BE2C (cell line): ENCODE measurements around the gene GNAI3.
A peak's percentile ranks its signal among the peaks of the same experiment; 100 is the strongest.

Experiments
- DNase-seq: peaks from one replicate; pipeline ENCODE4 v3.0.0-alpha.2; 2020
- H3K27me3 ChIP-seq: fragments of 250-450 bp; sonication (Bioruptor Pico); 2 replicates; pipeline ENCODE4 v1.5.1; 2020; ENCODE audit warnings: mild to moderate bottlenecking
- H3K36me3 ChIP-seq: fragments of 250-450 bp; sonication (Bioruptor Pico); 2 replicates; pipeline ENCODE4 v1.5.1; 2020; ENCODE audit warnings: mild to moderate bottlenecking
- H3K4me1 ChIP-seq: fragments of 250-450 bp; sonication (Bioruptor Pico); 2 replicates; pipeline ENCODE4 v1.5.1; 2020
- H3K4me3 ChIP-seq: 2 replicates; pipeline ENCODE4 v1.5.1; 2011; ENCODE audit warnings: low read depth, low read length
- H3K9me3 ChIP-seq: fragments of 250-450 bp; sonication (Bioruptor Pico); 2 replicates; pipeline ENCODE4 v1.5.1; 2020
- TF ChIP-seq, protein P1 (sequence below): IDR thresholded peaks from 2 replicates; pipeline ENCODE4 v1.5.1; 2012; ENCODE audit warnings: mild to moderate bottlenecking, low read depth, low read length

The GNAI3 gene

DNA sequence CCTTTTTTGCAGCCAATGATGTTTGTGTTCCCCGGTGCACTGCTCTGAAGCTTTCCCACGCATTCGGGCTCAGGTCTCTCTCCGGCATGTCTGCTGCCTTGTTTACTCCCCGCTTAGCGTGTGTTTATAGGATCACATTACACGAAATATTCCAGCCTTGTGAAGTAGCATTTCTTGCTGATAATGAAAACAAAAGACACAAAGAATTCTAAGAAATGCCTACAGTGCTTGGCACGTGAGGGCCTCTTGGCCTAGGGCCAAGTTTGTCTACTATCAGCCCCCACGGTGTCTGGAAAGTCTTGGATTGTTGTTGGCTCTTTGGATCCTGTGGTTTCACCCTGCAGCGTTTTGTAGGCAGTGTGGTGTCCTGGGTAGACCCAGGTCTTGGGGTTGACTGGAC is 96.3 kb downstream of the GNAI3 start:
- H3K4me1 ChIP-seq = peaks cover 9% of the 10 kb centered on the region
- no peak for DNase-seq
- no peaks in the 10 kb centered on the region for H3K9me3 ChIP-seq
- TF ChIP-seq, protein P1, sequence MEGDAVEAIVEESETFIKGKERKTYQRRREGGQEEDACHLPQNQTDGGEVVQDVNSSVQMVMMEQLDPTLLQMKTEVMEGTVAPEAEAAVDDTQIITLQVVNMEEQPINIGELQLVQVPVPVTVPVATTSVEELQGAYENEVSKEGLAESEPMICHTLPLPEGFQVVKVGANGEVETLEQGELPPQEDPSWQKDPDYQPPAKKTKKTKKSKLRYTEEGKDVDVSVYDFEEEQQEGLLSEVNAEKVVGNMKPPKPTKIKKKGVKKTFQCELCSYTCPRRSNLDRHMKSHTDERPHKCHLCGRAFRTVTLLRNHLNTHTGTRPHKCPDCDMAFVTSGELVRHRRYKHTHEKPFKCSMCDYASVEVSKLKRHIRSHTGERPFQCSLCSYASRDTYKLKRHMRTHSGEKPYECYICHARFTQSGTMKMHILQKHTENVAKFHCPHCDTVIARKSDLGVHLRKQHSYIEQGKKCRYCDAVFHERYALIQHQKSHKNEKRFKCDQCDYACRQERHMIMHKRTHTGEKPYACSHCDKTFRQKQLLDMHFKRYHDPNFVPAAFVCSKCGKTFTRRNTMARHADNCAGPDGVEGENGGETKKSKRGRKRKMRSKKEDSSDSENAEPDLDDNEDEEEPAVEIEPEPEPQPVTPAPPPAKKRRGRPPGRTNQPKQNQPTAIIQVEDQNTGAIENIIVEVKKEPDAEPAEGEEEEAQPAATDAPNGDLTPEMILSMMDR = no peak
- H3K4me3 ChIP-seq = no peak overlapping the region
- no peaks in the 10 kb centered on the region for H3K27me3 ChIP-seq
- no peaks in the 10 kb centered on the region for H3K36me3 ChIP-seq

DNA sequence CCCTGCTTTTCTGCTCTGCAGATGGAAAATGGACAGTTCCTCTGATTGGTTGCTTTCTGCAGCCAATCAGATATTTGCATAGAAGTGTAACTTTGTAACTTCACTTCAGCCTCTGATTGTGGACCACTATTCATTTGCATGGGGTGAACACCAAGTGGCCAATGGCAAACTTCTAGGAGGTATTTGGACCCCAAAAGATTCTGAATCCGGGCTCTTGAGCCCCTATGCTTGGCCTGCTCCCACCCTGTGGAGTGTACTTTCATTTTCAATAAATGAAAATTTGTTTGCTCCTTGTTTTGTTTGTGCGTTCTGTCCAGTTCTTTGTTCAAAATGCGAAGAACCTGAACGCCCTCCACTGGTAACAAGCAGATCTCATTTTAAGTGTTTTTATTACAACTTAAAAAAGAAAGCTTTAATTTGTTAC is 101.1 kb downstream of the GNAI3 start:
- Histone ChIP-seq H3K9me3 (no peaks in the 10 kb centered on the region), H3K4me1 (peaks cover 4% of the 10 kb centered on the region; the same call in 1 of the 2 replicates), H3K36me3 (no peaks in the 10 kb centered on the region), H3K4me3 (peak overlapping the region; percentile 45), H3K27me3 (no peaks in the 10 kb centered on the region)
- TF ChIP-seq, protein P1 = peak; percentile 63
- DNase-seq = no peak

DNA sequence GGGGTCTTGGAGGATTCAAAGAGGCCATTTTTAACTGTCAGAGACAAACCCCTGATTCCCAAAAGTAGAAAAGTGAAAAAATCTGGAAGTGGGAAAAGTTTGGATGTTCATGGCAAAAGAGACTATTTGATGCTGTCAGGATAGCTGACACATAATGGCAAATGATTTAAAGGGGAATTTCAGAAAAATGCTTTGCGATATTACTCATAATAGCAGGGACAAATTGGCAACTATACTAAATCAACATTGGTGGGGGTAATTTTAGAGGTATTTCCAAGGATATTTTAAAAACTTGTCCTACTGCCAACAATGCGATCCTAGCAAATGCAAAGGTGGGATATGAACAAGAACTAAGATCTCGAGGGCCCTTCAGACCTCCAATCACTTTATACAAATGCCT is 102.2 kb downstream of the GNAI3 start:
- no peak overlapping the region for H3K4me3 ChIP-seq
- H3K36me3 ChIP-seq = no peaks in the 10 kb centered on the region
- peaks cover 4% of the 10 kb centered on the region; the same call in 1 of the 2 replicates for H3K4me1 ChIP-seq
- H3K9me3 ChIP-seq = no peaks in the 10 kb centered on the region
- TF ChIP-seq, protein P1 = no peak
- DNase-seq = no peak
- no peaks in the 10 kb centered on the region for H3K27me3 ChIP-seq

DNA sequence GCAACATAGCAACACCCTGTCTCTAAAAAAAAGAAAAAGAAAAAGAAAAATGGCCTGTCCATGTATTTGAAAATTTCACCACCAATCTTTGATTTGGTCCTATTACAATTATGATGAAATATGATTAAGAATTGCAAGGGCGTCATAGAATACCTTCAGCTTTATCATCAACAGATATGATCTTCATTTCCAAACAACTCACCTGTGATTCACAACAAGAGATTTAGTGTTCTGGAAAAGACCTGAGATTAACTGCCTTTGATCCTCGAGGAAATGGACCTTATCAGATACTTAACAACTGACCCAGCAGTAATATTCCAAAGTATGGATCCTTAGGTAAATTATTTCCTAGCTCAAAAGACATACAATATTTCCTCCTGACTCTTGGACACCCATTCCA is 104.0 kb downstream of the GNAI3 start:
- H3K4me1 ChIP-seq = peaks cover 4% of the 10 kb centered on the region; the same call in 1 of the 2 replicates
- no peaks in the 10 kb centered on the region for H3K9me3 ChIP-seq
- H3K4me3 ChIP-seq = no peak overlapping the region
- no peak for DNase-seq
- H3K27me3 ChIP-seq = no peaks in the 10 kb centered on the region
- TF ChIP-seq, protein P1 = no peak
- H3K36me3 ChIP-seq = no peaks in the 10 kb centered on the region

DNA sequence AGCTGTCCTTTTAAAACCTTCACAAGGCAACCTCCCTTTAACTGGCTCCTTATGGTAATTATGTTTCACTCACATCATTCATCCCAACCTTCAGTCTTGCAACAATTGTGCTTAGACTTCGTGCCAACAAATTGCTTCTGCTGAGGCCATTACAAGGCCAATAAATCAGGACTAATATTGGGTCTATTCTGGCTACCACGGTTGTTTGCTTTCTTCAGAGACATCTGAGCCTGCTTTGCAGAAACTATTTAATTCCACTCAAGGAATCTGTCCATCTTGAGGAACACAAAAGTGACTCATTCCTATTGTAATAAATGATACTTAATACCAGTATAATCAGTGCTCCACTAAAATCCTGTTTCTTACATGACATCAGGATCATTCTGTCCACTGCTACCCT is 104.9 kb downstream of the GNAI3 start:
- Histone ChIP-seq H3K9me3 (no peaks in the 10 kb centered on the region), H3K27me3 (no peaks in the 10 kb centered on the region), H3K4me3 (no peak overlapping the region), H3K4me1 (peaks cover 4% of the 10 kb centered on the region; the same call in 1 of the 2 replicates), H3K36me3 (no peaks in the 10 kb centered on the region)
- TF ChIP-seq, protein P1 = no peak
- no peak for DNase-seq

DNA sequence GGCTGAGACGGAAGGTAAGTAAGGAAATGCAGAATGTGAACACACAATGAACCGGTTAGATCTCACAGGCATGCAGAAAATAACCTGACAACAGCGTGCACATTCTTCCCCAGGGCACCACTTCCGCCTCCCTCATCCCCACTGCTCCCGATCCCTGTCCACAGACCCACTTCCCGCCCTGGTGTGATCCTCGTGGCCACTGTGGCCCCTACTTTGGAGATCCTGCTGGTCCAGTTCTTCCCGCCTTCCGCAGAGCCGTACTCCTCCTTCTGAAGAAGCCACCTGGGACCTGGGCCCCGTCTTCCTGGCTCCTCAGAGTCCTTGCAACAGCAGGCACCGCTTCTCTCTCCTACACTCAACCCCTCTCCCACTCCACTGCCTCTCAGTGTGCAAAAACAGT is 106.1 kb downstream of the GNAI3 start:
- H3K4me3 ChIP-seq = no peak overlapping the region
- no peaks in the 10 kb centered on the region for H3K4me1 ChIP-seq
- no peak for DNase-seq
- no peaks in the 10 kb centered on the region for H3K36me3 ChIP-seq
- TF ChIP-seq, protein P1 = no peak
- H3K9me3 ChIP-seq = no peaks in the 10 kb centered on the region
- H3K27me3 ChIP-seq = no peaks in the 10 kb centered on the region
